Activated CD4-positive, alpha-beta memory T cell treated with anti-CD3 and anti-CD28 coated beads, Interleukin-2, amount 10 ng/mL, durations not matched to agents 7 days and 5 days (primary cell): ENCODE measurements around the gene DDX39B. TPM values are rescaled to one million over a fixed set of nuclear protein-coding genes. Genes with fewer than 3 reads are reported as not detected.
"Not testable (repeated sequence)": the region's sequence is repeated elsewhere in the genome, so short reads cannot be mapped to it uniquely, and the experiment has no call there.

Experiments
- CTCF ChIA-PET: fragments of 350-600 bp; sonication (Branson Sonifier 250); formaldehyde crosslinking; loops from one replicate; lab custom pipeline; 2021; ENCODE audit warnings: antibody characterized with exemption, inconsistent platforms; lab: Charles Lee
- POLR2A ChIA-PET: fragments of 350-600 bp; sonication (Branson Sonifier 250); formaldehyde crosslinking; loops from one replicate; lab custom pipeline; 2021; ENCODE audit warnings: antibody characterized with exemption; lab: Charles Lee
- DNase-seq: peaks from one replicate; pipeline ENCODE4 v3.0.0-alpha.2; 2020
- H3K27ac Mint-ChIP-seq: one replicate; pipeline ENCODE4 v1.8.0; 2021; ENCODE audit warnings: mild to moderate bottlenecking, mixed read lengths
- H3K27me3 Mint-ChIP-seq: one replicate; pipeline ENCODE4 v1.8.0; 2021; ENCODE audit warnings: mixed read lengths
- H3K36me3 Mint-ChIP-seq: one replicate; pipeline ENCODE4 v1.8.0; 2021; ENCODE audit warnings: low read depth, mixed read lengths
- H3K4me1 Mint-ChIP-seq: one replicate; pipeline ENCODE4 v1.8.0; 2021; ENCODE audit warnings: mixed read lengths
- H3K4me3 Mint-ChIP-seq: one replicate; pipeline ENCODE4 v1.8.0; 2021; ENCODE audit warnings: mild to moderate bottlenecking, mixed read lengths
- H3K9me3 Mint-ChIP-seq: one replicate; pipeline ENCODE4 v1.8.0; 2021; ENCODE audit warnings: mixed read lengths
- total RNA-seq, 2 experiments: library from RNA; stranded (reverse); gene quantifications; one replicate each; pipeline ENCODE4 v1.2.3, GENCODE V29; 2021

Gene DDX39B
- total RNA-seq, 2 experiments from 2014 or later, result 427 to 434 TPM

DNA sequence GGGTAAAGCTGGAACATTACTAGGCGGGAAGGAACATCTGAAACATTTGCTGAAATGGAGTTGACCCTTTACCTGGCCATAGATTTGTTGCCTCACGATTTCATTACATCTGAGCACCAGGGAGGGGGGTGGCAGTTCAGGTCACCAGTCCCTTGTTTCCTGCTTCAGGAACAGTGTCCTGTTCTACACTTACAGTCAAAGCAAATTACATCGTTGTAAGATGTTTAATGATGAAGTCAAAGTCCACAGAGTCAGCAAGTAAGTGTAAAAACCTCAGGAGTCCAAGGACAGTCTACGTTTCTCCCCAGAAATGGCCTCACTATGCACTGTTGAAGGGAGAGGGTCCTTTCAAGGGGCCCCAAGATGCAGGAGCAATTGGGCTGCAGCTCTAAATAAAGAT lies 52.7 kb downstream of the DDX39B start:
- POLR2A ChIA-PET, result no interaction called here
- CTCF ChIA-PET, result interaction anchor here (0.6 kb wide), 1 partner anchor 978 kb away, joined by 3 read pairs; no protein-coding TSS in a partner anchor
- DNase-seq, result no peak
- peaks cover 49% of the 10 kb centered on the region for H3K4me1 Mint-ChIP-seq
- H3K36me3 Mint-ChIP-seq, result peaks cover 19% of the 10 kb centered on the region
- H3K27ac Mint-ChIP-seq, result no peak overlapping the region
- no peak overlapping the region for H3K4me3 Mint-ChIP-seq
- H3K9me3 Mint-ChIP-seq, result no peaks in the 10 kb centered on the region
- H3K27me3 Mint-ChIP-seq, result no peaks in the 10 kb centered on the region

DNA sequence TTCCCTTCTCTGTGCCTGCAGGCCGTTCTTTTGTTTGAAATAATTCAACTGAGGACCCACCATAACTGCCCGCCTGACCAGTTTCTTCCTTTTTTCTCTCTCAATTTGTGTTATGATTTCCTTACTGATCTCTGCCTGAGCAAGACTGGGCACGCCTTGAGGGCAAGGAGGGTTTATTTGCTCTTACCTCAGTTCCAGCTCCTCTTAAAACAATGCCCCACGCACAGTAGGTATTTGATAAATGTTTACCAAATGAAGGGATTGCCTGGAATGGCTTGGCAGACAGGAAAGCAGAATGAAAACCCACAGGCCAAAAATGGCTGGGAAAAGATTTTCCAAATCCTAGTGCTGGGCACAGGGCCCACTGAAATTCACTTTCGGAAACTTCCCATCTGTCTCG lies 54.1 kb downstream of the DDX39B start:
- H3K27me3 Mint-ChIP-seq, H3K27ac Mint-ChIP-seq, CTCF ChIA-PET, H3K4me3 Mint-ChIP-seq, DNase-seq, POLR2A ChIA-PET, H3K9me3 Mint-ChIP-seq: not testable (repeated sequence)
- Mint-ChIP-seq H3K4me1 (peaks cover 41% of the 10 kb centered on the region), H3K36me3 (peaks cover 19% of the 10 kb centered on the region)

DNA sequence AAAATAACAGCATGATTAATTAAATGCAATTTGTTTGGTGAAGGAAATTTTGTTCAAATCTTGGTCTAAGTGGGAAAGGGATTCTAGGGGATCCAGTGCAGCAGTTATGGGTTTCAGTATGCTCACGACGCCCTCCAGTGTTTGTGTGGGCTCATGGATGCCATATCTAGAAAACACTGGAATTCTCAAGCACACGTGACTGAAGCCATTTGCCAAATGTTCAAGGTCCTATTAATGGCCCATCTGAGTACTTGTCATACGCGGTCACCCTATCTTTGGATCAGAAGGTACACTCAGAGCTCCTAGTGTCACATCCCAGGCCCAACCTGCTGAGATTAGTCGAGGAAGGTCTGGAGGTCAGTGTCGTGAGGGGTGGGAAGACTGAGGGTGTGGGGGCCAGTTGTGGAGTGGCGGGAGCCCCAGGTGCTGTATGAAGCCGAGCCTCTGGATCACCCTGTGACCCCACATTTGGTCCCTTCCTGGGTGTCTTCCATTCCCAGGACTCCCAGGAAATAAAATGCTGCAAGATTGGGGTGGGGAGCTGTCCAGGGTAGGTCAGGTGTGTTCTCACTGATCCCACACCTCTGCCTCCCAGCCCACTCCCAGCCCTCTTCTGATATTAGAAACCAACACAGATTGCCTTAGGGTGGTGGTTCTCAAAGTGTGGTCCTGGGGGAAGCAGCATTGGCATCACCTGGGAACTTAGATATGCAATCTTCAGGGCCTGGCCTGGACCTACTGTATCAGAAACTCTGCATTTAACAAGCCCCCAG lies 55.6 kb downstream of the DDX39B start:
- DNase-seq, CTCF ChIA-PET, H3K27me3 Mint-ChIP-seq, H3K27ac Mint-ChIP-seq, H3K9me3 Mint-ChIP-seq, H3K4me3 Mint-ChIP-seq: not testable (repeated sequence)
- H3K4me1 Mint-ChIP-seq, result peaks cover 29% of the 10 kb centered on the region
- peaks cover 19% of the 10 kb centered on the region for H3K36me3 Mint-ChIP-seq
- POLR2A ChIA-PET, result interaction anchor here (0.8 kb wide), 1 partner anchor 96 kb away, joined by 4 read pairs; no protein-coding TSS in a partner anchor

DNA sequence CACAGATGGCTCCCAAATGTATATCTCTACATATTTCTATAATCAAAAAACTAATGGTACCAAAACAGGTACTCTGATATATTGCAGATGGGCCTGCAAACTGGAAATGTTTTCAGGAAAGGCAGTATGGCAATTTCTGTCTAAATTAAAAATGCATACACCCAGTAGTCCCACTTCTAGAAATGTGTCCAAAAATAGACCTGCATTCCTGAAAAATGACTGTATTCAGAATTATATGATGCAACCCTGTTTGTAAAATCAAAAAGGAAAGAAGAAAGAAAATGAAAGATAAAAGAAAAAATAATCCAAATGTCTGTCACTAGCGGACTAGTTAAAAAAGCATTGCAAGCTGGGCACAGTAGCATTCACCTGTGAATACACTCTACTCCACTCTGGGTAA lies 56.7 kb downstream of the DDX39B start:
- no peaks in the 10 kb centered on the region for H3K9me3 Mint-ChIP-seq
- H3K27me3 Mint-ChIP-seq, result no peaks in the 10 kb centered on the region
- no peak overlapping the region for H3K27ac Mint-ChIP-seq
- H3K4me3 Mint-ChIP-seq, result no peak overlapping the region
- DNase-seq, result no peak
- H3K4me1 Mint-ChIP-seq, result peaks cover 18% of the 10 kb centered on the region
- peaks cover 16% of the 10 kb centered on the region for H3K36me3 Mint-ChIP-seq
- ChIA-PET POLR2A (no interaction called here), CTCF (no interaction called here)

DNA sequence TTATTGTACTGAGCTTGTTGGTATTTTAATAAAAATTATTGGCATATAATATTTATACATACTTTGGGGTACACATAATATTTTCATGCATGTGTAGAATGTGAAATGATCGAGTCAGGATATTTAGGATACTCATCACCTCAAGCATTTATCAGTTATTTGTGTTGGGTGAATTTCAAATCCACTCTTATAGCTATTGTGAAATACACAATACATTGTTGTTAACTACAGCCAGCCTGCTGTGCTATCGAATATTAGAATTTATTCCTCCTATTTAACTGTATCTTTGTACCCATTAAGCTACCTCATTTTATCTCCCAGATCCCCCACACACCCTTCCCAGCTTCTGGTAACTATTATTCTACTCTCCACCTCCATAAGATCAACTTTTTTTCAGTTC lies 58.4 kb downstream of the DDX39B start:
- H3K4me3 Mint-ChIP-seq, result no peak overlapping the region
- H3K27ac Mint-ChIP-seq, result no peak overlapping the region
- no peaks in the 10 kb centered on the region for H3K9me3 Mint-ChIP-seq
- H3K27me3 Mint-ChIP-seq, result no peaks in the 10 kb centered on the region
- no peak for DNase-seq
- peaks cover 5% of the 10 kb centered on the region for H3K36me3 Mint-ChIP-seq
- POLR2A ChIA-PET, result no interaction called here
- peaks cover 11% of the 10 kb centered on the region for H3K4me1 Mint-ChIP-seq
- CTCF ChIA-PET, result interaction anchor here (1.0 to 1.2 kb wide), 3 partner anchors 10 to 86 kb away, joined by 3 to 4 read pairs (median 3); no protein-coding TSS in a partner anchor

DNA sequence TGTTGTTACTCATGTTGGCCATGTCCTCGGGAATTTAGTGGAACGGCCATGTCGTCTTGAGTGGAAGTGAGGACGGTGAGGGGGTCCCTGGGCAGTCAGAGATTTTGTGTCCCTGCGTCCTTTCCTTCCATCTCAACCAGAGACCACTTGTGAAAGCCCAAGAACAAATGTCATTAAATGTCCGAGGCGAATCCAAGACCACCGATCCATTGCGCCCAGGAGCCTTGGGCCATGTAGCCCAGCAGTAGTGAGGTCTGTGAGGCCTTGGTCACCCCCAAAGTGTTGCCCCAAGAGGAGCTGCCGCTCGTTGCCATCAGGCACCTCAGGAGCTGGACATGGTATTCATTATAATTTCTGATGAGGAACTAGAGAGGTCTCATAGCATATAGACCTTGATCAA lies 61.2 kb downstream of the DDX39B start:
- no peak for DNase-seq
- POLR2A ChIA-PET, result interaction anchor here (1.1 kb wide), 1 partner anchor 9 kb away, joined by 4 read pairs; no protein-coding TSS in a partner anchor
- CTCF ChIA-PET, result interaction anchor here (1.4 kb wide), 1 partner anchor 117 kb away, joined by 3 read pairs; no protein-coding TSS in a partner anchor
- Mint-ChIP-seq H3K27me3 (no peaks in the 10 kb centered on the region), H3K4me3 (no peak overlapping the region), H3K36me3 (no peaks in the 10 kb centered on the region), H3K9me3 (no peaks in the 10 kb centered on the region), H3K27ac (no peak overlapping the region), H3K4me1 (no peaks in the 10 kb centered on the region)

Other genes starting within 250 kb of the DDX39B start
- gene HLA-B, start 184.8 kb downstream of the DDX39B start, total RNA-seq, result 1,000 to 10,000 TPM; 5,151 to 5,157 TPM
- gene MICA, start 138.4 kb downstream of the DDX39B start, total RNA-seq, result 10 to 100 TPM; 12.0 to 12.3 TPM
- gene MICB, start 43.9 kb downstream of the DDX39B start, total RNA-seq, result 10 to 100 TPM; 60.8 to 62.9 TPM
- not detected for gene MCCD1, start 13.0 kb downstream of the DDX39B start, total RNA-seq
- 1 to 10 TPM; 2.7 to 3.8 TPM for gene ATP6V1G2, start 4.6 kb upstream of the DDX39B start, total RNA-seq
- 10 to 100 TPM; 22.8 to 23.6 TPM for gene NFKBIL1, start 5.6 kb upstream of the DDX39B start, total RNA-seq
- gene LTA, start 30.3 kb upstream of the DDX39B start, total RNA-seq, result 10 to 100 TPM; 37.2 to 38.4 TPM
- gene TNF, start 33.6 kb upstream of the DDX39B start, total RNA-seq, result 100 to 1,000 TPM; 124 to 130 TPM
- 1,000 to 10,000 TPM; 1,185 to 1,194 TPM for gene LTB, start 40.4 kb upstream of the DDX39B start, total RNA-seq
- gene LST1, start 44.3 kb upstream of the DDX39B start, total RNA-seq, result 10 to 100 TPM; 69.8 to 74.5 TPM
- gene NCR3, start 51.0 kb upstream of the DDX39B start, total RNA-seq, result 10 to 100 TPM; 76.4 to 78.3 TPM
- gene AIF1, start 73.2 kb upstream of the DDX39B start, total RNA-seq, result 10 to 100 TPM; 11.3 to 11.7 TPM
- gene PRRC2A, start 78.7 kb upstream of the DDX39B start, total RNA-seq, result 100 to 1,000 TPM; 215 to 222 TPM
- gene BAG6, start 110.7 kb upstream of the DDX39B start, total RNA-seq, result 100 to 1,000 TPM; 275 to 282 TPM
- gene APOM, start 113.9 kb upstream of the DDX39B start, total RNA-seq, result 1 to 10 TPM; 2.9 to 3.6 TPM
- gene C6orf47, start 118.8 kb upstream of the DDX39B start, total RNA-seq, result 10 to 100 TPM; 26.4 to 26.7 TPM
- 10 to 100 TPM; 33.6 to 35.2 TPM for gene GPANK1, start 123.0 kb upstream of the DDX39B start, total RNA-seq
- gene CSNK2B, start 124.1 kb upstream of the DDX39B start, total RNA-seq, result 100 to 1,000 TPM; 199 to 212 TPM
- gene LY6G5B, start 128.0 kb upstream of the DDX39B start, total RNA-seq, result 10 to 100 TPM; 16.7 to 17.2 TPM
- gene LY6G5C, start 139.1 kb upstream of the DDX39B start, total RNA-seq, result 1 to 10 TPM; 2.3 to 2.6 TPM
- gene ABHD16A, start 161.3 kb upstream of the DDX39B start, total RNA-seq, result 10 to 100 TPM; 53.1 to 55.0 TPM
- gene LY6G6F, start 164.9 kb upstream of the DDX39B start, total RNA-seq, result not detected
- gene LY6G6D, start 173.3 kb upstream of the DDX39B start, total RNA-seq, result not detected
- not detected for gene LY6G6C, start 179.7 kb upstream of the DDX39B start, total RNA-seq
- not detected for gene MPIG6B, start 181.4 kb upstream of the DDX39B start, total RNA-seq
- gene DDAH2, start 187.3 kb upstream of the DDX39B start, total RNA-seq, result 10 to 100 TPM; 22.1 to 23.9 TPM
- gene CLIC1, start 194.5 kb upstream of the DDX39B start, total RNA-seq, result 100 to 1,000 TPM; 640 to 644 TPM
- 10 to 100 TPM; 60.1 to 63.2 TPM for gene MSH5, start 198.0 kb upstream of the DDX39B start, total RNA-seq
- 10 to 100 TPM; 10.7 to 14.6 TPM for gene SAPCD1, start 220.7 kb upstream of the DDX39B start, total RNA-seq
- 10 to 100 TPM; 11.0 to 12.2 TPM for gene VWA7, start 235.3 kb upstream of the DDX39B start, total RNA-seq